ENCODE data around the gene SLC32A1. TPM values are rescaled to one million over a fixed set of nuclear protein-coding genes. Genes with fewer than 3 reads are reported as not detected.
A peak's percentile ranks its signal among the peaks of the same experiment; 100 is the strongest.

The SLC32A1 gene
- total and polyA plus RNA-seq, 2 of the 13 experiments (the other 11 are each of a cell fraction or from before 2014, with no cell fraction given) = not detected

- TF ChIP-seq ZIK1 (CRISPR knock-in tag; IDR thresholded peaks at IDR 0.05; ENCODE audit: borderline replicate concordance, low read depth) (peak; percentile 74; the same call in 1 of the 2 replicates), ZNF446 (CRISPR knock-in tag; IDR thresholded peaks at IDR 0.05) (peak; percentile 97), KMT2A (CRISPR knock-in tag; IDR thresholded peaks at IDR 0.05) (peak; percentile 72; the same call in 1 of the 2 replicates), XRCC5 (optimal IDR thresholded peaks at IDR 0.05; ENCODE audit: low read length) (peak; percentile 91), CHCHD3 (CRISPR knock-in tag; IDR thresholded peaks at IDR 0.05) (peak; percentile 61; the same call in 1 of the 2 replicates), ONECUT2 (CRISPR knock-in tag; IDR thresholded peaks at IDR 0.05) (peak; percentile 67; the same call in 1 of the 2 replicates), ISX (CRISPR knock-in tag; conservative IDR thresholded peaks at IDR 0.05) (peak; percentile 99), ZBTB44 (CRISPR knock-in tag; IDR thresholded peaks at IDR 0.05) (peak; percentile 99), MXD4 (CRISPR knock-in tag; IDR thresholded peaks at IDR 0.05) (peak; percentile 90), MBNL3 (CRISPR knock-in tag; conservative IDR thresholded peaks at IDR 0.05) (no peak), ZNF256 (CRISPR knock-in tag; conservative IDR thresholded peaks at IDR 0.05) (peak; percentile 97), PRDM15 (CRISPR knock-in tag; IDR thresholded peaks at IDR 0.05) (peak; percentile 81), KLF13 (CRISPR knock-in tag; IDR thresholded peaks at IDR 0.05) (no peak), GFI1 (CRISPR knock-in tag; IDR thresholded peaks at IDR 0.05; ENCODE audit: borderline replicate concordance) (peak; percentile 38; the same call in 1 of the 2 replicates), TOE1 (CRISPR knock-in tag; IDR thresholded peaks at IDR 0.05) (0 out of 2 replicates have a peak, but pooled peaks have one; percentile 63), ISL2 (CRISPR knock-in tag; IDR thresholded peaks at IDR 0.05) (peak; percentile 84), ZNF75D (CRISPR knock-in tag; IDR thresholded peaks at IDR 0.05; ENCODE audit: borderline replicate concordance) (0 out of 2 replicates have a peak, but pooled peaks have one; percentile 88), HNRNPK (IDR thresholded peaks at IDR 0.05; ENCODE audit: low read depth, low read length, poor library complexity, severe bottlenecking) (no peak), GABPB1 (CRISPR knock-in tag; IDR thresholded peaks at IDR 0.05) (peak; percentile 41; the same call in 1 of the 2 replicates), DR1 (CRISPR knock-in tag; IDR thresholded peaks at IDR 0.05) (no peak), ARID2 (CRISPR knock-in tag; IDR thresholded peaks at IDR 0.05; ENCODE audit: borderline replicate concordance) (peak; percentile 87; the same call in 1 of the 2 replicates), ZBTB26 (CRISPR knock-in tag; IDR thresholded peaks at IDR 0.05; ENCODE audit: borderline replicate concordance) (peak; percentile 95), SATB2 (CRISPR knock-in tag; IDR thresholded peaks at IDR 0.05) (peak; percentile 99), ZFP36 (IDR thresholded peaks at IDR 0.05; ENCODE audit: borderline replicate concordance, low read depth, low read length, partially characterized antibody) (no peak), TSC22D2 (CRISPR knock-in tag; IDR thresholded peaks at IDR 0.05; ENCODE audit: borderline replicate concordance) (peak; percentile 99)
Observed at GRCh38 chr20:38685853-38686473, 38.3 kb upstream of the SLC32A1 start (continued).
